ENCODE results near the gene MVD. TPM values are rescaled to one million over a fixed set of nuclear protein-coding genes. Genes with fewer than 3 reads are reported as not detected.

Gene MVD
- polyA plus RNA-seq, 3 donors = 9.0 to 17.9 (median 12.2) TPM

- Mint-ChIP-seq H3K9me3 (peaks cover 0 to 2% (median 0%) of the 10 kb centered on the region in 7 donors), H3K36me3 (peaks cover 5 to 18% of the 10 kb centered on the region in 2 donors), H3K27me3 (ENCODE audit: low read depth in 3 of 3) (peaks cover 0 to 5% (median 2%) of the 10 kb centered on the region in 3 donors), H3K4me1 (peaks cover 6% of the 10 kb centered on the region), H3K27ac (peak overlapping the region in 1 of 7 donors; percentile 38), H3K4me3 (no peak overlapping the region)
- WGBS (ENCODE audit: insufficient coverage) = 92% methylated on average over 2 of the region's 5 CpGs
- no peaks in the 10 kb centered on the region for H4K20me1 ChIP-seq (ENCODE audit: insufficient read depth, low read length)
- no peak overlapping the region for H2AFZ ChIP-seq (ENCODE audit: insufficient read depth, low read depth, low read length, poor library complexity, severe bottlenecking)
- H3K9ac ChIP-seq (ENCODE audit: insufficient read depth, low read length, poor library complexity, severe bottlenecking) = no peak overlapping the region
- no peaks in the 10 kb centered on the region for H3K36me3 ChIP-seq (replicated peaks in 1 of 2; ENCODE audit: control insufficient read depth in 1 of 2, insufficient read depth in 2 of 2, low read length in 2 of 2)
- peaks cover 11 to 14% of the 10 kb centered on the region in 2 donors for H3K4me1 ChIP-seq (ENCODE audit: control insufficient read depth in 1 of 2, insufficient read depth in 2 of 2, low read length in 2 of 2)
- DNase-seq = no peak
- no peaks in the 10 kb centered on the region for H3K27me3 ChIP-seq (ENCODE audit: control insufficient read depth in 2 of 2, insufficient read depth in 2 of 2, low read length in 2 of 2)
- TF ChIP-seq CTCF (IDR thresholded peaks at IDR 0.05) = no peak
- intact Hi-C loops (cut with micrococcal nuclease) = loop anchor here in 1 of 2 donors (10.0 kb wide), 1 partner anchor 93 kb away; the partner anchor contains the start of gene ZC3H18
- no peaks in the 10 kb centered on the region for H3K9me3 ChIP-seq (replicated peaks in 1 of 2; ENCODE audit: control insufficient read depth in 1 of 2, insufficient read depth in 1 of 2, low read length in 2 of 2)
- no peak overlapping the region for H3K27ac ChIP-seq (ENCODE audit: low read depth in 1 of 2, low read length in 2 of 2)
- no peak overlapping the region for H3K4me3 ChIP-seq (replicated peaks in 1 of 3; ENCODE audit: low read depth in 2 of 3, low read length in 3 of 3)
- no peak overlapping the region for H3K4me2 ChIP-seq (replicated peaks; ENCODE audit: extremely low read depth, low read length, poor library complexity, severe bottlenecking)
- H3K79me2 ChIP-seq (ENCODE audit: insufficient read depth, low read length) = peaks cover 2% of the 10 kb centered on the region
Measured at GRCh38 chr16:88667461-88667860, 4.6 kb upstream of the MVD start.

- Histone ChIP-seq H3K4me3 (replicated peaks in 1 of 3; ENCODE audit: low read depth in 2 of 3, low read length in 3 of 3) (no peak overlapping the region), H3K36me3 (replicated peaks in 1 of 2; ENCODE audit: control insufficient read depth in 1 of 2, insufficient read depth in 2 of 2, low read length in 2 of 2) (no peaks in the 10 kb centered on the region), H3K4me1 (ENCODE audit: control insufficient read depth in 1 of 2, insufficient read depth in 2 of 2, low read length in 2 of 2) (peaks cover 20 to 21% of the 10 kb centered on the region in 2 donors), H3K27me3 (ENCODE audit: control insufficient read depth in 2 of 2, insufficient read depth in 2 of 2, low read length in 2 of 2) (no peaks in the 10 kb centered on the region), H4K20me1 (ENCODE audit: insufficient read depth, low read length) (no peaks in the 10 kb centered on the region), H3K9me3 (replicated peaks in 1 of 2; ENCODE audit: control insufficient read depth in 1 of 2, insufficient read depth in 1 of 2, low read length in 2 of 2) (no peaks in the 10 kb centered on the region), H3K27ac (ENCODE audit: low read depth in 1 of 2, low read length in 2 of 2) (no peak overlapping the region), H2AFZ (ENCODE audit: insufficient read depth, low read depth, low read length, poor library complexity, severe bottlenecking) (no peak overlapping the region), H3K79me2 (ENCODE audit: insufficient read depth, low read length) (peaks cover 6% of the 10 kb centered on the region), H3K4me2 (replicated peaks; ENCODE audit: extremely low read depth, low read length, poor library complexity, severe bottlenecking) (no peak overlapping the region), H3K9ac (ENCODE audit: insufficient read depth, low read length, poor library complexity, severe bottlenecking) (no peak overlapping the region)
- H3K36me3 Mint-ChIP-seq = peaks cover 5 to 18% of the 10 kb centered on the region in 2 donors
- no peak for TF ChIP-seq CTCF (IDR thresholded peaks at IDR 0.05)
- no peak for DNase-seq
- H3K27ac Mint-ChIP-seq = no peak overlapping the region
- H3K27me3 Mint-ChIP-seq (ENCODE audit: low read depth in 3 of 3) = peaks cover under 1 to 3% (median 2%) of the 10 kb centered on the region in 3 donors
- intact Hi-C loops (cut with micrococcal nuclease) = loop anchor here (2.0 to 10.0 kb wide), 2 partner anchors 13 to 91 kb away; partner anchors contain the start of gene ZC3H18 (in 1 of the 2)
- H3K9me3 Mint-ChIP-seq = peaks cover 0 to 2% (median 0%) of the 10 kb centered on the region in 7 donors
- no peak overlapping the region for H3K4me3 Mint-ChIP-seq
- H3K4me1 Mint-ChIP-seq = peaks cover 19% of the 10 kb centered on the region
- 100% methylated on average over 1 of the region's 3 CpGs for WGBS (ENCODE audit: insufficient coverage)
Measured at GRCh38 chr16:88665570-88665969, 2.7 kb upstream of the MVD start.

Measured in CD14-positive monocyte (primary cell).